ENCODE measurements around the gene IRF2BPL.

The IRF2BPL gene

GRCh38 chr14:77003960-77004710 is 24.4 kb downstream of the IRF2BPL start:
- Histone ChIP-seq H3K27ac (ENCODE audit: low read depth, low read length) (peak overlapping the region; percentile 24), H3K18ac (ENCODE audit: low read length) (no peak overlapping the region), H4K12ac (ENCODE audit: low read depth, low read length) (no peak overlapping the region), H3K9me3 (ENCODE audit: insufficient read depth, low read depth, low read length) (no peaks in the 10 kb centered on the region), H2BK5ac (ENCODE audit: low read depth, low read length, poor library complexity) (no peak overlapping the region), H3K14ac (ENCODE audit: low read length) (no peak overlapping the region), H3K4me2 (ENCODE audit: low read length) (no peak overlapping the region), H3K4me3 (ENCODE audit: low read depth, low read length) (no peak overlapping the region), H3K36me3 (ENCODE audit: control insufficient read depth in 1 of 2, insufficient read depth in 2 of 2, low read length in 2 of 2) (no peaks in the 10 kb centered on the region), H3K9ac (ENCODE audit: low read length) (no peak overlapping the region), H2AFZ (ENCODE audit: insufficient read depth, low read length, poor library complexity) (no peak overlapping the region), H4K91ac (ENCODE audit: low read depth, low read length) (peak overlapping the region; percentile 1), H3K79me2 (ENCODE audit: control insufficient read depth, insufficient read depth, low read length, poor library complexity) (no peaks in the 10 kb centered on the region), H2BK12ac (ENCODE audit: low read length) (no peak overlapping the region), H3K4ac (ENCODE audit: low read depth, low read length) (no peak overlapping the region), H3K23ac (ENCODE audit: low read length) (no peak overlapping the region), H4K8ac (ENCODE audit: low read depth, low read length) (no peak overlapping the region), H2BK120ac (ENCODE audit: insufficient read depth, low read length, poor library complexity) (no peak overlapping the region), H3K4me1 (ENCODE audit: control insufficient read depth in 1 of 2, insufficient read depth in 2 of 2, low read length in 2 of 2) (peaks cover 31 to 46% of the 10 kb centered on the region in 2 experiments), H3K27me3 (ENCODE audit: insufficient read depth, low read length) (no peaks in the 10 kb centered on the region), H2AK5ac (ENCODE audit: low read length) (no peak overlapping the region), H3K79me1 (ENCODE audit: low read length) (peaks cover 19% of the 10 kb centered on the region)
- peak; percentile 92 to 96 for DNase-seq
- WGBS (ENCODE audit: extremely low coverage, insufficient coverage, insufficient read length): no CpG with 5 or more reads among the region's 5 CpGs

DNA sequence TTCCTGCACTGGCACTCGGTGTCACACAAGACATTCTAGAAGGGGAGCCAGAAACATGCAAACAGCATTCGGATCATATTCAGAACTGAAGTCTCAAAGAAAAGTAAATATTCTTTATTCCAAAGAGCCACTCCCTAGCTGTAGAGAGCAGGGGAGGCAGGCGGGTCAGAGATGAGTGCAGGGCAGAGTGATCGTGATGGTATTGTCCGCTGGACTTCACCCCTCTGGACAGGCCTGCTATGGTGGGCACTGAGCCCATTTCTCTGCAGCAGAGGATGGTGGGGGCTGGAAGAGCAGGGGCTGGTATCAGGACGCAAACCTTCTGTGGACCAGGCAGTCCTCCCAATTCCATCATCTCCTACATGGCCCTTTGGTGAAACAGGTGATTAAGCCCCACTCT is 25.6 kb downstream of the IRF2BPL start:
- H3K18ac ChIP-seq (ENCODE audit: low read length): no peak overlapping the region
- H3K4me2 ChIP-seq (ENCODE audit: low read length): no peak overlapping the region
- no peak for DNase-seq
- H4K8ac ChIP-seq (ENCODE audit: low read depth, low read length): no peak overlapping the region
- H3K79me2 ChIP-seq (ENCODE audit: control insufficient read depth, insufficient read depth, low read length, poor library complexity): no peaks in the 10 kb centered on the region
- H3K9me3 ChIP-seq (ENCODE audit: insufficient read depth, low read depth, low read length): no peaks in the 10 kb centered on the region
- no peak overlapping the region for H2AK5ac ChIP-seq (ENCODE audit: low read length)
- no peak overlapping the region for H3K27ac ChIP-seq (ENCODE audit: low read depth, low read length)
- no peak overlapping the region for H3K23ac ChIP-seq (ENCODE audit: low read length)
- no peak overlapping the region for H3K4me3 ChIP-seq (ENCODE audit: low read depth, low read length)
- no CpG with 5 or more reads among the region's 6 CpGs for WGBS (ENCODE audit: extremely low coverage, insufficient coverage, insufficient read length)
- H3K14ac ChIP-seq (ENCODE audit: low read length): no peak overlapping the region
- peaks cover 16% of the 10 kb centered on the region for H3K79me1 ChIP-seq (ENCODE audit: low read length)
- no peak overlapping the region for H2BK12ac ChIP-seq (ENCODE audit: low read length)
- H2BK120ac ChIP-seq (ENCODE audit: insufficient read depth, low read length, poor library complexity): no peak overlapping the region
- H3K4me1 ChIP-seq (ENCODE audit: control insufficient read depth in 1 of 2, insufficient read depth in 2 of 2, low read length in 2 of 2): peaks cover 26 to 38% of the 10 kb centered on the region in 2 experiments
- H3K36me3 ChIP-seq (ENCODE audit: control insufficient read depth in 1 of 2, insufficient read depth in 2 of 2, low read length in 2 of 2): no peaks in the 10 kb centered on the region
- no peak overlapping the region for H4K91ac ChIP-seq (ENCODE audit: low read depth, low read length)
- H2BK5ac ChIP-seq (ENCODE audit: low read depth, low read length, poor library complexity): no peak overlapping the region
- no peak overlapping the region for H3K4ac ChIP-seq (ENCODE audit: low read depth, low read length)
- no peak overlapping the region for H2AFZ ChIP-seq (ENCODE audit: insufficient read depth, low read length, poor library complexity)
- H3K27me3 ChIP-seq (ENCODE audit: insufficient read depth, low read length): no peaks in the 10 kb centered on the region
- H3K9ac ChIP-seq (ENCODE audit: low read length): no peak overlapping the region
- no peak overlapping the region for H4K12ac ChIP-seq (ENCODE audit: low read depth, low read length)

DNA sequence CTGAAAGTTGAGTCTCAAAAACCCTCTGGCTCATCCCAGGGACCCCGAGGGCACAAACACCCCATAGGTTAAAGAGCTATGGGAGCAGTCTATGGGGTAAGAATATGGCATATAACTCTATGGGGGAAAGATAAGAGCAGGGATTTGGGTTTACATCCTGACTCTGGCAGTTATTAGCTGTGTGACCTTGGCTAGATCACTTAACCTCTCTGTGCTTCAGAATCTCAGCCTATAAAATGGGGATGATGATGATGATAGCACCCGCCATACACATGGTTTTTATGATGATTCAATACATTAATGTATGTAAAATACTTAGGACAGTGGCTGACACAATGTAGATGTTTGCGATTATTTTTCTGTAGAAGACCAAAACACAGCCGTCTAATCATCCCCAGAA is 26.2 kb downstream of the IRF2BPL start:
- Histone ChIP-seq H2BK12ac (ENCODE audit: low read length) (no peak overlapping the region), H3K36me3 (ENCODE audit: control insufficient read depth in 1 of 2, insufficient read depth in 2 of 2, low read length in 2 of 2) (no peaks in the 10 kb centered on the region), H4K91ac (ENCODE audit: low read depth, low read length) (no peak overlapping the region), H3K23ac (ENCODE audit: low read length) (no peak overlapping the region), H3K4me2 (ENCODE audit: low read length) (no peak overlapping the region), H3K9ac (ENCODE audit: low read length) (no peak overlapping the region), H3K4me3 (ENCODE audit: low read depth, low read length) (no peak overlapping the region), H3K4ac (ENCODE audit: low read depth, low read length) (no peak overlapping the region), H2AK5ac (ENCODE audit: low read length) (no peak overlapping the region), H3K27me3 (ENCODE audit: insufficient read depth, low read length) (no peaks in the 10 kb centered on the region), H3K79me1 (ENCODE audit: low read length) (peaks cover 12% of the 10 kb centered on the region), H2BK120ac (ENCODE audit: insufficient read depth, low read length, poor library complexity) (no peak overlapping the region), H3K14ac (ENCODE audit: low read length) (no peak overlapping the region), H2AFZ (ENCODE audit: insufficient read depth, low read length, poor library complexity) (no peak overlapping the region), H3K4me1 (ENCODE audit: control insufficient read depth in 1 of 2, insufficient read depth in 2 of 2, low read length in 2 of 2) (peaks cover 23 to 36% of the 10 kb centered on the region in 2 experiments), H2BK5ac (ENCODE audit: low read depth, low read length, poor library complexity) (no peak overlapping the region), H3K79me2 (ENCODE audit: control insufficient read depth, insufficient read depth, low read length, poor library complexity) (no peaks in the 10 kb centered on the region), H3K18ac (ENCODE audit: low read length) (no peak overlapping the region), H3K9me3 (ENCODE audit: insufficient read depth, low read depth, low read length) (no peaks in the 10 kb centered on the region), H4K12ac (ENCODE audit: low read depth, low read length) (no peak overlapping the region), H3K27ac (ENCODE audit: low read depth, low read length) (no peak overlapping the region), H4K8ac (ENCODE audit: low read depth, low read length) (no peak overlapping the region)
- no peak for DNase-seq
- no CpG with 5 or more reads among the region's 4 CpGs for WGBS (ENCODE audit: extremely low coverage, insufficient coverage, insufficient read length)

DNA sequence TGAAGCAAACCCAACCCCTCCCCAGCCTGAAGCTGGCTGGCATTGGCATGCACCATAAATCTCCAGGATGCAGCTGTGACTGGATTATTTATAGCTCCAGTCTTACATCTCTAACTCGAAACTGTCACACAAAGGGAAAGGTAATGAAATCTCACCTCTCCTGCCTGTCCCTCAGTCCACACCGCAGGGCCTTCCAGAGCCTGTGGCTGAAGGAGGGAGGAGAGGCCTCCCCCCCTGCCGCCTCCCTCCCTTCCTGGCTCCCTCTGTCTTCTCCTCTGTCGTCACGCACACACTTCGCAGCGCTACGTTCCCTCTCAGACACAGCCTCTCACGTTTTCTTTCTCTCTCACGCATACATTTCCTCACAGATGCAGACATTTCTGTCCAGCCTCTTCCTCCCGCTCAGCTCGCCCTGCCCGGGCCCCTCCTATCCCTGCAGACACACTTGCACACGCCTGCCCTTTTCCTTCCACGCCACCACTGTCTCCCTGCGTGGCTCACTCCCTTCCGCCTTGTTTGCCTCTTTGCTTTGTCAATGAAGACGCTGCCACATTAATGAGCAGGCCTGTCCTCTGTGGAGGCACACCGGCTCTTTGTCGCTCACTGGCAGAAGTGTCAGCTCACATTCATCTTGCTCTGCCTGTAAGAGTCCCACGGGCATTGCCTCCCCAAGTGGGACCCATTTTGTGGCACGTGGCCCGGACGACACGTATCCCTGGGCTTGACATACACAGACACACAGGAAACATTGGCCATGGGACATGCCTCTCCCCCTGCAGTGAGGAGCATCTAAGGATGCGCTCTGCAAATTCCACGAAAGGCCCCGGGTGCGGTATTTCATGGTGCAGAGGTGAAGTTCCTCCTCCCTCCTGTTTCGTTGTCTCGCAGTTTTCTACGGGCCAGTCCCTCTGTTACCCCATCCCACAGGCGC is 27.9 kb downstream of the IRF2BPL start:
- H3K14ac ChIP-seq (ENCODE audit: low read length): peak overlapping the region; percentile 43
- WGBS (ENCODE audit: extremely low coverage, insufficient coverage, insufficient read length): no CpG with 5 or more reads among the region's 33 CpGs

More for the DNA sequence above, 27.9 kb downstream of the IRF2BPL start:
- Histone ChIP-seq H3K27me3 (ENCODE audit: insufficient read depth, low read length) (no peaks in the 10 kb centered on the region), H2AFZ (ENCODE audit: insufficient read depth, low read length, poor library complexity) (no peak overlapping the region), H3K4me1 (ENCODE audit: control insufficient read depth in 1 of 2, insufficient read depth in 2 of 2, low read length in 2 of 2) (peaks cover 26 to 33% of the 10 kb centered on the region in 2 experiments), H3K36me3 (ENCODE audit: control insufficient read depth in 1 of 2, insufficient read depth in 2 of 2, low read length in 2 of 2) (no peaks in the 10 kb centered on the region), H3K4ac (ENCODE audit: low read depth, low read length) (no peak overlapping the region), H2BK5ac (ENCODE audit: low read depth, low read length, poor library complexity) (no peak overlapping the region), H3K4me2 (ENCODE audit: low read length) (no peak overlapping the region), H2BK120ac (ENCODE audit: insufficient read depth, low read length, poor library complexity) (no peak overlapping the region), H3K9me3 (ENCODE audit: insufficient read depth, low read depth, low read length) (no peaks in the 10 kb centered on the region), H3K9ac (ENCODE audit: low read length) (no peak overlapping the region), H2AK5ac (ENCODE audit: low read length) (no peak overlapping the region), H4K8ac (ENCODE audit: low read depth, low read length) (no peak overlapping the region), H2BK12ac (ENCODE audit: low read length) (no peak overlapping the region), H3K79me1 (ENCODE audit: low read length) (peaks cover 7% of the 10 kb centered on the region), H3K18ac (ENCODE audit: low read length) (peak overlapping the region; percentile 1), H3K4me3 (ENCODE audit: low read depth, low read length) (peak overlapping the region; percentile 34), H3K27ac (ENCODE audit: low read depth, low read length) (no peak overlapping the region), H3K79me2 (ENCODE audit: control insufficient read depth, insufficient read depth, low read length, poor library complexity) (no peaks in the 10 kb centered on the region), H4K12ac (ENCODE audit: low read depth, low read length) (no peak overlapping the region), H3K23ac (ENCODE audit: low read length) (no peak overlapping the region), H4K91ac (ENCODE audit: low read depth, low read length) (no peak overlapping the region)
- DNase-seq: peak in 1 of 2 donors; percentile 30
